H7 (cell line): ENCODE results near the gene CASP10. TPM values are rescaled to one million over a fixed set of nuclear protein-coding genes. Genes with fewer than 3 reads are reported as not detected.
"Not testable (repeated sequence)": the region's sequence is repeated elsewhere in the genome, so short reads cannot be mapped to it uniquely, and the experiment has no call there.

Experiments
- DNase-seq: peaks from one replicate; pipeline ENCODE4 v3.0.0; 2012
- H3K27me3 ChIP-seq: 2 replicates; pipeline ENCODE4 v1.6.0; 2011; ENCODE audit warnings: mild to moderate bottlenecking, low read length; ENCODE audit not compliant: control insufficient read depth, insufficient read depth
- H3K36me3 ChIP-seq: replicated peaks from 2 replicates; pipeline ENCODE4 v1.5.1; 2011; ENCODE audit warnings: low read length; ENCODE audit not compliant: control insufficient read depth, insufficient read depth
- H3K4me3 ChIP-seq: 2 replicates; pipeline ENCODE4 v1.5.1; 2011; ENCODE audit warnings: low read depth, mild to moderate bottlenecking, control low read depth, low read length, moderate library complexity; ENCODE audit not compliant: insufficient read depth
- total RNA-seq: library from RNA; depleted of rRNA; stranded (reverse); fragments of >200 nt; shearing (Covaris generic); gene quantifications from 2 replicates; pipeline ENCODE4 v1.2.3, GENCODE V29; 2014

Gene CASP10
- total RNA-seq, 1 experiment from 2014 or later, result 5.1 TPM

DNA sequence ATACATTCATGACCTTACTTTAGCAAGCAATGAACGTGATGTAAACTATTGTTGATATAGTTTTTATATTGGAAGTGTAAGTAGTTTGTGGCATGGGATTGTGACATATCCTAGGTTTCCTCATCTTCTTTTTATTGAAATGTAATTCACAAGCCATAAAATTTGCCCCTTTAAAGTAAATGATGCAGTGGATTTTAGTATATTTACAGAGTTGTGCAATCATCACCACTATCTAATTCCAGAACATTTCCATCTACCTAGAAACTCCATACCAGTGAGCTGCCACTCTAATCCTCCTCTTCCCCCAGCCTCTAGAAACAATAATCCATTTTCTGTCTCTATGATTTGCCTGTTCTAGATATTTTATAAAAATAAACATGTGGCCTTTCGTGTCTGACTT lies 10.7 kb upstream of the CASP10 start:
- Histone ChIP-seq H3K27me3 (no peaks in the 10 kb centered on the region), H3K4me3 (no peak overlapping the region), H3K36me3 (no peaks in the 10 kb centered on the region)
- DNase-seq, result no peak

DNA sequence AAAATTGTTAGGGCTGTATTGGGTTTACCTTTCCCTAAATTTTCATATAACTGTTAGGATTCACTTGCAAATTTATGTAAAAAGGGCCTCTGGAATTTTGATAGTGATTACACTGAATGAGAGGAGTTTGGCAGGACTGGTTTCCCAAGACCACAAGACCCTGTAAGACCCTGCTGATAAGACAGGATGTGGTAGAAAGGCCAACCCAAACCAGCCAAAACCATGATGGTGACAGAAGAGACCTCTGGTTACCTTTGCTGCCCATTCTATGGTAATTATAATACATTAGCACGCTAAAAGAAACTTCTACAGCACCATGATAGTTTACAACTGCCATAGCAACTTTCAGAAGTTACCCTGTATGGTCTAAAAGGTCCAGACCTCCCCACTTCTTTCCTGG lies 8.3 kb upstream of the CASP10 start:
- no peaks in the 10 kb centered on the region for H3K27me3 ChIP-seq
- H3K36me3 ChIP-seq, result no peaks in the 10 kb centered on the region
- peak; percentile 28 for DNase-seq
- no peak overlapping the region for H3K4me3 ChIP-seq

DNA sequence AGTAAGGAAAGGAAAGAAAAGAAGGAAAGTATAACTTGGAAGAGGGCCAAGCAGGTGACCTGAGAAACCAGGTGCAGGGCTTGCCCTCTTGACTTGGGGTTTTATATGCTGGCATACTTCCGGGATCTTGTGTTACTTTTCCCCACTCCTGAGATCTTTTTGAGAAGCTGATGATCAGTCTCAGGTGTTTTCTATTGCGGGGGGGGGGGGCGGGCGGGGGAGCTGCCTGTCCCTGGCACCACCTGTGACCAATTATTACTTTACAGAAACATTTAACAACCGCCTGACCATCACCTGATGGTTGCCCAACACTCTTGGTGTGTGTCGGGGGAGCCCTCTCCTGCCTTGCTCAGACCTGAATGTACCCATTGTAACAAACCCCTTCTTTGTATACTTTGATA lies 6.9 kb upstream of the CASP10 start:
- no peaks in the 10 kb centered on the region for H3K36me3 ChIP-seq
- DNase-seq, result no peak
- H3K27me3 ChIP-seq, result no peaks in the 10 kb centered on the region
- H3K4me3 ChIP-seq, result no peak overlapping the region

DNA sequence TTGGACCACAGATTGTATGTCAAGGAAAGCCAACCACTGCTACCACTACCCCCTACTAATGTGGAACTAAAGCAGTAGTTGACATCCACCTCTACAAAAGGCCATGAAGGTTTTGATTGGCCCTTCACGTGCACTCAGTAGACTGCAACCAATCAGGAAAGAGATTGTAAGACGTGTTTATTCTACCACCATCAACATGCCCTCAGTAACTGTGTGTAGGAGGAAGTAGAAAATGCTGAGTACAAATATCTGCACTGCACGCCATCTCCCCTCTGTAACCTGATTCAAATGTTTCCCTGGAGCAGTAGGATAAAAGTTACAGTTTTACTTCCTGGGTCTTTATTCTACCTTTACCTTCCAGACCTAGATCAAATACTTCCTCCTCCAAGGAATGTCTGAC lies 2.9 kb upstream of the CASP10 start:
- no peaks in the 10 kb centered on the region for H3K36me3 ChIP-seq
- no peak for DNase-seq
- H3K4me3 ChIP-seq, result no peak overlapping the region
- no peaks in the 10 kb centered on the region for H3K27me3 ChIP-seq

GRCh38 chr2:201183365-201183727 lies 405 bp downstream of the CASP10 start:
- Histone ChIP-seq H3K27me3 (no peaks in the 10 kb centered on the region), H3K4me3 (peak overlapping the region; percentile 2; the same call in 1 of the 2 replicates)

DNA sequence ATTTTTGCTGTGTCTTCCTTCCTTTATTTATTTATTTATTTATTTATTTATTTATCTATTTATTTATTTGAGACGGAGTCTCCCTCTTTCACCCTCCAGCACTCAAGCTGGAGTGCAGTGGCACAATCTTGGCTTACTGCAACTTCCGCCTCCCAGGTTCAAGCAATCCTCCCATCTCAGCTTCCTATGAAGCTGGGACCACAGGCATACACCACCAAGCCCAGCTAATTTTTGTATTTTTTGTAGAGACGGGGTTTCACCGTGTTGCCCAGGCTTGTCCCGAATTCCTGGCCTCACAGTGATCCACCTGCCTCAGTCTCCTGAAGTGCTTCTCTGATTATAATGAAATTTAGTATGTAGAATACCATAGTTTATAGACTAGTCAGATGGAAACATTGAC lies 894 bp downstream of the CASP10 start:
- not testable (repeated sequence) for H3K4me3 ChIP-seq

More at GRCh38 chr2:201183365-201183727, 405 bp downstream of the CASP10 start:
- no peak for DNase-seq
- no peaks in the 10 kb centered on the region for H3K36me3 ChIP-seq

DNA sequence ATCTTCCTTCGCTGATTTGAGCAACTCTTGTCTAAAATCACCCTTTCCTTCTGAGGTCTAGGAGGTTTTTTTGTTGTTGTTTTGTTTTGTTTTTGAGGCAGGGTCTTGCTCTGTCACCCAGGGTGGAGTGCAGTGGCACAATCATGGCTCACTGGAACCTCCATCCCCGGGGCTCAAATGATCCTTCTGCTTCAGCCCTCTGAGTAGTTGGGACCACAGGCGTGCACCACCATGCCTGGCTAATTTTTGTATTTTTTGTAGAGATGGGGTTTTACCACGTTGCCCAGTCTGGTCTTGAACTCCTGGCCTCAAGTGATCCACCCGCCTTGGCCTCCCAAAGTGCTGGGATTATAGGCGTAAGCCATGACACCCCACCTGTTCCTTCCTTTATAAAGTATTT lies 1.3 kb downstream of the CASP10 start:
- not testable (repeated sequence) for DNase-seq, H3K27me3 ChIP-seq, H3K36me3 ChIP-seq, H3K4me3 ChIP-seq

More for the DNA sequence above, 894 bp downstream of the CASP10 start:
- H3K27me3 ChIP-seq, DNase-seq, H3K36me3 ChIP-seq: not testable (repeated sequence)

DNA sequence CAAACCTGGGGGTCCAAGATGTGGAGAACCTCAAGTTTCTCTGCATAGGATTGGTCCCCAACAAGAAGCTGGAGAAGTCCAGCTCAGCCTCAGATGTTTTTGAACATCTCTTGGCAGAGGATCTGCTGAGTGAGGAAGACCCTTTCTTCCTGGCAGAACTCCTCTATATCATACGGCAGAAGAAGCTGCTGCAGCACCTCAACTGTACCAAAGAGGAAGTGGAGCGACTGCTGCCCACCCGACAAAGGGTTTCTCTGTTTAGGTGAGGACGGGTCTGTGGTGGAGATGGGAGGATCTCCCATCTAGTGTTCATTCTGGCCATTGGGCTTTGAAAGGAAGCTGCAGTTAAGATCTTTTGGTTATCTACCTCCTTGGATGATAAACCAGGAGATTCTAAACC lies 2.9 kb downstream of the CASP10 start:
- DNase-seq, result no peak
- Histone ChIP-seq H3K27me3 (no peaks in the 10 kb centered on the region), H3K36me3 (no peaks in the 10 kb centered on the region), H3K4me3 (no peak overlapping the region)

- H3K36me3 ChIP-seq, result no peaks in the 10 kb centered on the region
- no peak for DNase-seq
- H3K27me3 ChIP-seq, result no peaks in the 10 kb centered on the region
- H3K4me3 ChIP-seq, result no peak overlapping the region
These were observed 4.0 kb downstream of the CASP10 start for GRCh38 chr2:201186982-201187381.

DNA sequence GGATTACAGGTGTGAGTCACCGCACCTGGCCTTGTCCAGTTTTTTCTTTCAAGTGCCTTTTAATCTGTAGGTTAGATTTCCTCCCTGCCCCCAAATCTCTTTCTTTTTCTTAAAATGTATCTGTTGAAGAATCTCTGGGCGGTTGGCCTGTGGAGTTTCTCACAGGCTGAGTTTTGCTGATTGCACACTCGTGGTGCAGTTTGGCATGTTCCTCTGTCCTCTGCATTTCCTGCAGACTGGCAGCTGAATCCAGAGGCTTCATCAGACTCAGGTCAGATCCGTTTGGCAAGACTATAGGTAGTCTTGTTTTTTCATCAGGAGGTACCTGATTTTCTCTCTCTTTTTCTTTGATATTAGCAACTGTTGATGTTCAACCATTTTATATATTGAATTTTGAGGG lies 5.5 kb downstream of the CASP10 start:
- H3K36me3 ChIP-seq, result no peaks in the 10 kb centered on the region
- H3K27me3 ChIP-seq, result no peaks in the 10 kb centered on the region
- no peak for DNase-seq
- H3K4me3 ChIP-seq, result no peak overlapping the region

- H3K4me3 ChIP-seq, result no peak overlapping the region
- no peaks in the 10 kb centered on the region for H3K27me3 ChIP-seq
- no peak for DNase-seq
- no peaks in the 10 kb centered on the region for H3K36me3 ChIP-seq
These were observed 8.4 kb downstream of the CASP10 start for GRCh38 chr2:201191132-201191875.

GRCh38 chr2:201194097-201194496 lies 11.2 kb downstream of the CASP10 start:
- Histone ChIP-seq H3K36me3 (no peaks in the 10 kb centered on the region), H3K4me3 (no peak overlapping the region), H3K27me3 (no peaks in the 10 kb centered on the region)
- no peak for DNase-seq

GRCh38 chr2:201195331-201195730 lies 12.4 kb downstream of the CASP10 start:
- H3K4me3 ChIP-seq, result no peak overlapping the region
- H3K36me3 ChIP-seq, result no peaks in the 10 kb centered on the region
- no peaks in the 10 kb centered on the region for H3K27me3 ChIP-seq
- no peak for DNase-seq

DNA sequence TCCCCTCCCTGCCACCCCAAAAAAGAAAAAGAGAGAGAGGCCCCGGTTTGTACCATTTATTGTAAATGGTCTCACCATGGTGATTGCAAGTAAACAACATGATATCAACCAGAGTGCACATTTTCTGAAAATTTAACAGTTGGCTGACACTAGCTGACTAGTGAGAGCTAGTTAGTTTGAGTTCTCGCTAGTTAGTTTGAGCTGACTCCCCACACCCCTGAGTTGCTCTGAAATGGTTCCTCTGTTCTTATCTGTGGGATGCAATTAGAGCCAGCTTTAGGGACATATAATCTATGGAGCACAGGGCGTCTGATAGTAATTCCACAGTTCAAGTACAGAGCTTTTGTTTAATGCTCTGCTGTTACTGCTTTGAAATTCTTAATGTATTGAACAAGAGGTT lies 13.1 kb downstream of the CASP10 start:
- no peaks in the 10 kb centered on the region for H3K36me3 ChIP-seq
- no peak for DNase-seq
- no peak overlapping the region for H3K4me3 ChIP-seq

GRCh38 chr2:201196803-201197202 lies 13.9 kb downstream of the CASP10 start:
- DNase-seq, result no peak
- Histone ChIP-seq H3K4me3 (no peak overlapping the region), H3K36me3 (no peaks in the 10 kb centered on the region)

More for the DNA sequence above, 13.1 kb downstream of the CASP10 start:
- no peaks in the 10 kb centered on the region for H3K27me3 ChIP-seq

GRCh38 chr2:201197781-201198180 lies 14.8 kb downstream of the CASP10 start:
- Histone ChIP-seq H3K4me3 (no peak overlapping the region), H3K36me3 (no peaks in the 10 kb centered on the region), H3K27me3 (no peaks in the 10 kb centered on the region)
- DNase-seq, result no peak

More at GRCh38 chr2:201196803-201197202, 13.9 kb downstream of the CASP10 start:
- no peaks in the 10 kb centered on the region for H3K27me3 ChIP-seq
